IMR-90 (cell line): Measurements from ENCODE around the gene MT1G. TPM values are rescaled to one million over a fixed set of nuclear protein-coding genes. Genes with fewer than 3 reads are reported as not detected.

ENCODE experiments used
- ATAC-seq: fragments of 200-7000 bp; cut with Tn5 transposase; 2 replicates; pipeline ENCODE4 v1.9.1; 2020; ENCODE audit warnings: low read depth, mild to moderate bottlenecking, moderate library complexity
- BruUV-seq: library from RNA; stranded (reverse); fragments of 400-500 nt; replicated peaks from 2 replicates; lab custom pipeline; 2021; lab: Mats Ljungman, UMichigan
- CTCF ChIA-PET: fragments of 300-600 bp; formaldehyde crosslinking; extraction: SDS; loops from one replicate; lab custom pipeline; 2021; ENCODE audit warnings: antibody characterized with exemption; lab: Yijun Ruan, JAX
- POLR2A ChIA-PET: fragments of 300-600 bp; sonication (Branson Sonifier 250); formaldehyde crosslinking; loops from one replicate; lab custom pipeline; 2022; ENCODE audit warnings: antibody characterized with exemption; ENCODE audit not compliant: unreplicated experiment; lab: Charles Lee
- DNase-seq: peaks from one replicate; pipeline ENCODE4 v3.0.0; 2013
- H2AFZ ChIP-seq: replicated peaks from 2 replicates; pipeline ENCODE3; 2013; ENCODE audit warnings: low read length, mild to moderate bottlenecking; ENCODE audit not compliant: poor library complexity
- H2AK5ac ChIP-seq: 2 replicates; pipeline ENCODE4 v1.6.1; 2013; ENCODE audit warnings: low read depth, low read length, inconsistent platforms
- H2AK9ac ChIP-seq: replicated peaks from 2 replicates; pipeline ENCODE3; 2013; ENCODE audit warnings: mild to moderate bottlenecking, low read depth, low read length, moderate library complexity; ENCODE audit not compliant: poor library complexity
- H2BK120ac ChIP-seq: 2 replicates; pipeline ENCODE4 v1.6.1; 2013; ENCODE audit warnings: low read depth, low read length, inconsistent platforms
- H2BK15ac ChIP-seq: 3 replicates; pipeline ENCODE4 v1.6.1; 2013; ENCODE audit warnings: low read depth, low read length, inconsistent platforms
- H2BK20ac ChIP-seq: 2 replicates; pipeline ENCODE4 v1.6.1; 2013; ENCODE audit warnings: low read depth, mild to moderate bottlenecking, inconsistent platforms, low read length, moderate library complexity
- H2BK5ac ChIP-seq: 2 replicates; pipeline ENCODE4 v1.6.1; 2013; ENCODE audit warnings: mild to moderate bottlenecking, low read depth, low read length, inconsistent platforms; ENCODE audit not compliant: poor library complexity, severe bottlenecking
- H3K14ac ChIP-seq: replicated peaks from 2 replicates; pipeline ENCODE4 v1.6.1; 2013; ENCODE audit warnings: low read depth, low read length, inconsistent platforms
- H3K18ac ChIP-seq: 2 replicates; pipeline ENCODE4 v1.6.1; 2013; ENCODE audit warnings: low read depth, low read length, control low read depth
- H3K23ac ChIP-seq: 2 replicates; pipeline ENCODE4 v1.6.1; 2013; ENCODE audit warnings: low read depth, low read length, inconsistent platforms
- H3K27ac ChIP-seq: 2 replicates; pipeline ENCODE4 v1.5.1; 2013; ENCODE audit warnings: mild to moderate bottlenecking, control low read depth, low read length; ENCODE audit not compliant: insufficient read depth
- H3K27me3 ChIP-seq: 2 replicates; pipeline ENCODE4 v1.6.1; 2013; ENCODE audit warnings: low read length; ENCODE audit not compliant: control insufficient read depth, insufficient read depth
- H3K36me3 ChIP-seq: 2 replicates; pipeline ENCODE4 v1.6.1; 2013; ENCODE audit warnings: low read length, mixed read lengths; ENCODE audit not compliant: control insufficient read depth, insufficient read depth
- H3K4ac ChIP-seq: 2 replicates; pipeline ENCODE4 v1.6.1; 2013; ENCODE audit warnings: low read depth, low read length, inconsistent platforms
- H3K4me1 ChIP-seq: 2 replicates; pipeline ENCODE4 v1.6.1; 2013; ENCODE audit warnings: low read length, mixed read lengths; ENCODE audit not compliant: control insufficient read depth, insufficient read depth
- H3K4me2 ChIP-seq: 2 replicates; pipeline ENCODE4 v1.6.1; 2013; ENCODE audit warnings: low read depth, mild to moderate bottlenecking, control low read depth, low read length, moderate library complexity
- H3K4me3 ChIP-seq: 2 replicates; pipeline ENCODE4 v1.5.1; 2013; ENCODE audit warnings: low read depth, mild to moderate bottlenecking, control low read depth, low read length, moderate library complexity; ENCODE audit not compliant: insufficient read depth
- H3K56ac ChIP-seq: 2 replicates; pipeline ENCODE4 v1.6.1; 2013; ENCODE audit warnings: low read length, inconsistent platforms; ENCODE audit not compliant: insufficient read depth; ENCODE audit errors: extremely low read depth
- H3K79me1 ChIP-seq, 2 experiments: 2 replicates each; pipeline ENCODE4 v1.6.1; 2013; ENCODE audit warnings: low read length in 2 of 2, inconsistent platforms in 1 of 2, low read depth in 1 of 2
- H3K9ac ChIP-seq: 2 replicates; pipeline ENCODE4 v1.6.1; 2013; ENCODE audit warnings: low read depth, low read length, control low read depth
- H3K9me1 ChIP-seq: 2 replicates; pipeline ENCODE4 v1.6.1; 2013; ENCODE audit warnings: low read length, inconsistent platforms; ENCODE audit not compliant: insufficient read depth
- H3K9me3 ChIP-seq: 2 replicates; pipeline ENCODE4 v1.6.1; 2013; ENCODE audit warnings: low read length; ENCODE audit not compliant: control insufficient read depth, insufficient read depth
- H4K20me1 ChIP-seq: 2 replicates; pipeline ENCODE4 v1.6.1; 2013; ENCODE audit warnings: low read length, inconsistent platforms; ENCODE audit not compliant: insufficient read depth
- H4K5ac ChIP-seq: 2 replicates; pipeline ENCODE4 v1.6.1; 2013; ENCODE audit warnings: mild to moderate bottlenecking, low read depth, low read length, control low read depth
- H4K8ac ChIP-seq, 2 experiments: 2 replicates each; pipeline ENCODE4 v1.6.1; 2013; ENCODE audit warnings: low read depth in 2 of 2, low read length in 2 of 2, control low read depth in 1 of 2, inconsistent platforms in 1 of 2
- H4K91ac ChIP-seq: 2 replicates; pipeline ENCODE4 v1.6.1; 2013; ENCODE audit warnings: low read depth, low read length, inconsistent platforms; ENCODE audit not compliant: insufficient read depth
- MAFK ChIP-seq: IDR thresholded peaks from 2 replicates; pipeline ENCODE4 v1.6.1; 2012; ENCODE audit warnings: low read depth, low read length, improper control_type of control experiment
- MXI1 ChIP-seq: IDR thresholded peaks from 2 replicates; pipeline ENCODE4 v1.6.1; 2012; ENCODE audit warnings: low read depth, mild to moderate bottlenecking, low read length, moderate library complexity, borderline replicate concordance
- RAD21 ChIP-seq: IDR thresholded peaks from 2 replicates; pipeline ENCODE4 v1.6.1; 2012; ENCODE audit warnings: low read length, improper control_type of control experiment
- WGBS, 2 experiments: methylation state at CpG; one replicate each; pipeline versions ENCODE4 v1.1.5 to v1.1.7; 2013; ENCODE audit warnings: missing lambda C conversion rate in 2 of 2; ENCODE audit not compliant: insufficient read length in 1 of 2; ENCODE audit errors: extremely low coverage in 2 of 2; 5-methylcytosine and 5-hydroxymethylcytosine counted together
- dilution Hi-C: fragments of 300-500 bp; cut with HindIII; formaldehyde crosslinking; loops from one replicate; pipeline ENCODE4 v1.14.3; 2018; ENCODE audit warnings: low sequenced_read_pairs; ENCODE audit not compliant: unreplicated experiment
- in situ Hi-C: fragments of 300-500 bp; cut with MboI; formaldehyde crosslinking; loops from 3 replicates; pipeline ENCODE4 v1.14.3; 2019; ENCODE audit warnings: low sequenced_read_pairs, inconsistent platforms, mixed read lengths
- intact Hi-C: fragments of 100-400 bp; cut with micrococcal nuclease; formaldehyde crosslinking; loops from 2 replicates; pipeline ENCODE4 v1.10.0; 2022
- polyA plus RNA-seq, 3 experiments: library from polyadenylated mRNA; depleted of rRNA; stranded (reverse); fragments of >200 nt; gene quantifications; 2 replicates each; pipeline ENCODE4 v1.2.3, GENCODE V29; 2012; ENCODE audit warnings: low replicate concordance in 1 of 3
- total RNA-seq: library from RNA; depleted of rRNA; stranded (reverse); fragments of >200 nt; gene quantifications from 2 replicates; pipeline ENCODE4 v1.2.3, GENCODE V29; 2012
- TF ChIP-seq, protein P1 (sequence below): conservative IDR thresholded peaks from 2 replicates; pipeline ENCODE4 v1.5.1; 2012; ENCODE audit warnings: mild to moderate bottlenecking, low read depth, low read length, improper control_type of control experiment
- TF ChIP-seq, protein P2 (sequence below): fragments of 150-350 bp; IDR thresholded peaks from 2 replicates; pipeline ENCODE4 v1.6.1; 2016; ENCODE audit warnings: low read depth, mild to moderate bottlenecking, low read length, moderate library complexity, borderline replicate concordance
- TF ChIP-seq, protein P3 (sequence below): fragments of 150-350 bp; IDR thresholded peaks from 2 replicates; pipeline ENCODE4 v1.6.1; 2017; ENCODE audit warnings: mild to moderate bottlenecking, antibody characterized with exemption, low read length, low read depth

Gene MT1G
- total and polyA plus RNA-seq, 2 of the 4 experiments (the other 2 are of a cell fraction): 0.48 TPM; not detected in 1

DNA sequence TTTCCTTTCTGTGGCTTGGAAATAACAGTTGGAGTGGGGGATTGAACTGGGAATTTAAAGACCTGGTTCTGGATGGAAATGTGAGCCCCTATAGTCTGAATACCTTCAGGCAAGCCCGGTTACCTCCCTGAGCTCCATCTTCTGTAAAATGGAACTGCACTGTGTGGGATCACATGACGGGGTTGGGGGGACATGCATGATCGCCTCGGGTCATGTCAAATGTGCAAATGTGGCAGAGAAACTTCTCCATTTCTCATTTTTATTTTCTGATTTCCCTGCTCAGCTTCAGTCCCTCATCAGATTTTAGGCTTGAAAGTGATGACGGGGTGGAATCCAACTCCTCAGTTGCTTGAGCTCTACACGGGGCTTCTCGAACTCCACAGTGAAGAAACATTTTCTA, 14.6 kb downstream of the MT1G start:
- Histone ChIP-seq H2BK5ac (no peak overlapping the region), H2BK15ac (no peak overlapping the region), H4K91ac (no peak overlapping the region), H3K9ac (no peak overlapping the region), H3K23ac (no peak overlapping the region), H3K18ac (no peak overlapping the region), H3K4me3 (no peak overlapping the region), H3K9me1 (peaks cover 3% of the 10 kb centered on the region; the same call in 1 of the 2 replicates), H4K5ac (no peak overlapping the region), H2AK9ac (no peak overlapping the region), H2AFZ (no peak overlapping the region), H3K56ac (no peak overlapping the region), H3K4me2 (no peak overlapping the region), H3K79me1 (no peaks in the 10 kb centered on the region), H3K27me3 (peaks cover 73% of the 10 kb centered on the region), H3K14ac (no peak overlapping the region), H2BK20ac (no peak overlapping the region), H2BK120ac (no peak overlapping the region), H4K20me1 (no peaks in the 10 kb centered on the region), H3K36me3 (no peaks in the 10 kb centered on the region), H3K9me3 (no peaks in the 10 kb centered on the region), H4K8ac (no peak overlapping the region), H3K4ac (no peak overlapping the region), H3K27ac (no peak overlapping the region), H2AK5ac (no peak overlapping the region), H3K4me1 (peaks cover 2% of the 10 kb centered on the region; the same call in 1 of the 2 replicates)
- ChIA-PET POLR2A (interaction anchor here (0.6 to 0.7 kb wide), 2 partner anchors 29 to 127 kb away, joined by 6 to 9 read pairs; partner anchors contain the start of gene MT1X), CTCF (no interaction called here)
- in situ Hi-C loops: no loop called here
- ATAC-seq (no peak), DNase-seq (no peak)
- no peak for TF ChIP-seq MXI1
- TF ChIP-seq, protein P1, sequence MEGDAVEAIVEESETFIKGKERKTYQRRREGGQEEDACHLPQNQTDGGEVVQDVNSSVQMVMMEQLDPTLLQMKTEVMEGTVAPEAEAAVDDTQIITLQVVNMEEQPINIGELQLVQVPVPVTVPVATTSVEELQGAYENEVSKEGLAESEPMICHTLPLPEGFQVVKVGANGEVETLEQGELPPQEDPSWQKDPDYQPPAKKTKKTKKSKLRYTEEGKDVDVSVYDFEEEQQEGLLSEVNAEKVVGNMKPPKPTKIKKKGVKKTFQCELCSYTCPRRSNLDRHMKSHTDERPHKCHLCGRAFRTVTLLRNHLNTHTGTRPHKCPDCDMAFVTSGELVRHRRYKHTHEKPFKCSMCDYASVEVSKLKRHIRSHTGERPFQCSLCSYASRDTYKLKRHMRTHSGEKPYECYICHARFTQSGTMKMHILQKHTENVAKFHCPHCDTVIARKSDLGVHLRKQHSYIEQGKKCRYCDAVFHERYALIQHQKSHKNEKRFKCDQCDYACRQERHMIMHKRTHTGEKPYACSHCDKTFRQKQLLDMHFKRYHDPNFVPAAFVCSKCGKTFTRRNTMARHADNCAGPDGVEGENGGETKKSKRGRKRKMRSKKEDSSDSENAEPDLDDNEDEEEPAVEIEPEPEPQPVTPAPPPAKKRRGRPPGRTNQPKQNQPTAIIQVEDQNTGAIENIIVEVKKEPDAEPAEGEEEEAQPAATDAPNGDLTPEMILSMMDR: no peak
- TF ChIP-seq, protein P2, sequence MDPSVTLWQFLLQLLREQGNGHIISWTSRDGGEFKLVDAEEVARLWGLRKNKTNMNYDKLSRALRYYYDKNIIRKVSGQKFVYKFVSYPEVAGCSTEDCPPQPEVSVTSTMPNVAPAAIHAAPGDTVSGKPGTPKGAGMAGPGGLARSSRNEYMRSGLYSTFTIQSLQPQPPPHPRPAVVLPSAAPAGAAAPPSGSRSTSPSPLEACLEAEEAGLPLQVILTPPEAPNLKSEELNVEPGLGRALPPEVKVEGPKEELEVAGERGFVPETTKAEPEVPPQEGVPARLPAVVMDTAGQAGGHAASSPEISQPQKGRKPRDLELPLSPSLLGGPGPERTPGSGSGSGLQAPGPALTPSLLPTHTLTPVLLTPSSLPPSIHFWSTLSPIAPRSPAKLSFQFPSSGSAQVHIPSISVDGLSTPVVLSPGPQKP: no peak
- no peak for TF ChIP-seq RAD21
- TF ChIP-seq, protein P3, sequence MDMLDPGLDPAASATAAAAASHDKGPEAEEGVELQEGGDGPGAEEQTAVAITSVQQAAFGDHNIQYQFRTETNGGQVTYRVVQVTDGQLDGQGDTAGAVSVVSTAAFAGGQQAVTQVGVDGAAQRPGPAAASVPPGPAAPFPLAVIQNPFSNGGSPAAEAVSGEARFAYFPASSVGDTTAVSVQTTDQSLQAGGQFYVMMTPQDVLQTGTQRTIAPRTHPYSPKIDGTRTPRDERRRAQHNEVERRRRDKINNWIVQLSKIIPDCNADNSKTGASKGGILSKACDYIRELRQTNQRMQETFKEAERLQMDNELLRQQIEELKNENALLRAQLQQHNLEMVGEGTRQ: no peak
- TF ChIP-seq MAFK: no peak
- BruUV-seq: no TSS peak
- WGBS, 2 experiments: no CpG with 5 or more reads among the region's 7 CpGs
- dilution Hi-C loops: no loop called here
- intact Hi-C loops: no loop called here
